ENCODE measurements around the gene PLA2G12A.

Gene PLA2G12A

DNA sequence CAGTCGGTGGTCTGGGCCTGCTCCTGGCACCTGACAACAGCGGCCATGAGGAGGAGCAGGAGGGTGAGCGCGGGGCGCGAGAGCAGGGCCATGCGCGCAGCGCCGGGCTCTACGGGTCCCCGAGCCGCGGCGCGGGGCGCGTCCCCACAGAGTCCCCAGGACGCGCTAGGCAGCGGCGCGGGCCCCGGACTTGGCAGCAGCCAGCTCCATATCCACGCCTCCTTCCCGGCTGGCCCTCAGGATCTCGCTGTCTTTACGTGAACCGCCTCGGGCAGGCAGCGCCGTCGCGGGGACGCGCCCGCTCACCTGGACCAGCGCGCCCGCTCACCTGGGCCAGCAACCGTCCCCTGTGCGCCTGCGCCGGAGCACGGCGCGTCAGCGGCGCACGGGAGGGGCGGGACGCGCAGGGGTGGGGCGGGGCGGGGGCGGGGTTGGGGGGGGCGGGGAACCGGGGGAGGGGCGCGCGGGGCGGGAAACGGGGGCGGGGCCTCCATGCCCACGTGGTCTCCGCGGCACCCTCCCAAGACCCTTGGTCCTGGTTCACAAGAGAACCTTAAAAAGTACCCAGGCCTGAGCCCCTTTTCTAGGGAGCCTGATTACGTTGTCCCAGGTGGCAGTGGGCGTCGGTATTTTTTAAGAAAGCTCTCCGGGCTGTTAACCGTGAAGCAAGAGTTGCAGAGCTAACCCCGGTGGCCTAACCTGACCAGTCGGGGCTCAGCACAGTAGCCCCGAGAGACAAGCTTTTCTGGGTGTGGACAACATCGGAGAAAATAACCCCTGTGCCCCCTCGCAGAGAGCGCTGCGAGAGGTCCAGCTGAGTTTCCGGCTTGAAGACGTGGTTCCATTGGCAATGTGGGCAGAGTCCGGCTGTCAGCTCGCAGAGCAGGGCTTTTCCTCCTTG is at the start of gene PLA2G12A:
PLA2G12A (minus strand) TSS at position 353 of the 901 bp plus-strand sequence; CDS start at position 92, 261 bp downstream.
- DNase-seq, result peak; percentile 80

DNA sequence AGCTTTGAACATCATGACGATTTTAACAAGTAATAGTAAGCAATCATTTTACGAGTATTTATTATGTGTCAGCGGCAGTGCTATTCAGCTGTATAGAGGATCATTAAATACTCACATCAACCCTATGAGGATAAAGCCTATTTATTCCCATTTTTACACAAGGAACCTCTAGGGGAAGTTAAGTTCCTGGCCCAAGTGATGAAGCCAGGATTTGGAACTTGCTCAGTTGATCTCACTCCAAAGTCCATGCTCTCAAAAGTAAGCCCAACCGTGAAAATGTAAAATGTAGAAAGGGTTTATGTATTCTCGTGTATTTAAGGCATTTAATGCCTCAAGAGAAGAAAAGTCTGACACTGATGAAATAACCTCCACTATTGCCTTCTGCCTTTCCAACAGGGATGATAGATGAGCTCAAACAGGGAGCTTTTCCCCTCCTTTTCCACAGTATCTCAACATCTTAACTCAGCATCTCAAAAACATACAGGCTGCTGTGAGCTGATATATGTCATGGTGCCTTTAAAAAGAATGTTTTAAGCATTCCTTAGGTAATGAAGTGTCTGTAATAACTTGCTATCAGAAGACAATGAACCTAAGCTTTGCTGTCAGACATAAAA is 35.0 kb upstream of the PLA2G12A start:
- DNase-seq, result no peak

DNA sequence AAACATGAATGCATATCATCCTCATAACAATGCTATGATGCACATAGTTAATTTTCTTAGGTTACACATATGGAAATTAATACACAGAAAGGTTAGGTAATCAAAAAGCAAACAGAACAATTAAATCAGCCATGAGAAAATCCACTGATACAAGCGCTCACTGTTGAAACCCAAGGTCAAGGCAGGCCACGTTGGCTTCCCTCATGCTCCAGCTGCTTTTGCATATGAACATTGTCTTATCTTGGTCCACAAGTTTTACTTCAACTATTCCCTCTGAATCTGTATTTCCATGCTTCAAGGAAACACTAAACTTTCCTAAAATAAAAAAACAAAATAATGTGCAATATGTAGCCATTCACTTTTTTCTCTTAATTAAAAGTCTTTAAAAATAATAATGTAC is 34.5 kb upstream of the PLA2G12A start:
- DNase-seq, result no peak

DNA sequence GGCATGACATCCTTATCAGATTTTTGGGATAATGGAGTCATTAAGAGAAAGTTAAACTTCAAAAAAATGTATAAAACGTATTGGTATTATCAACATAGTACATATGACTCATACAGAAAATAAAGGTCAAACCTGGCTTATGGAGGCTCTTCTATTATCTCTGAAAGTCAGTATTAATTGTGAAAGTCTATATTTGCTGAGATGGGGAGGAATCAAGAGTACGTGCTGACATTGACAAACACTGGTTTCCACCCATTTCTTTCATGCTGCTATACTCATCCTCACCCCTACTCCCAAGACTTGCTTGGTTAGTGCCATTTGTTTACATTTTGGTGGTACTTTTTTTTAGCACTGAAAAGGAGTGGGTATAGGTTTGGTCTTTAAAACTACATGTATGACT is 30.8 kb upstream of the PLA2G12A start:
- DNase-seq, result no peak

DNA sequence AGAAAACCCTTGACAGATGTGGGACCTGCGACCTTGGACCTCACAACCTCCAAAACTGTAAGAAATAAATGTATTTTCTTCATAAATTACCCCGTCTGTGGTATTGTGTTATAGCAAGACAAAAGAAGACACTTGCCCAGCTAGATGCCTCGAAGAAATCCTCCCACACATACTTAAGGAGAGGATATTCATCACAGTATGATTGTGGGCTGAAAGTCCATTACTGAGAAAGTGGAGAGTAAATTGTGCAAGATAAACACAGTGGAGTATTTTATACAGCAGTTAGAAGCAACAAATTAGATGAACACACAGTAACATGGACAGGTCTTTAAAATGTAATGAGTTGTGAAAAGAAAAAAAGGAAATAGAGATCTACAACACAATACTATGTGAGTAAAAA is 25.8 kb upstream of the PLA2G12A start:
- no peak for DNase-seq

DNA sequence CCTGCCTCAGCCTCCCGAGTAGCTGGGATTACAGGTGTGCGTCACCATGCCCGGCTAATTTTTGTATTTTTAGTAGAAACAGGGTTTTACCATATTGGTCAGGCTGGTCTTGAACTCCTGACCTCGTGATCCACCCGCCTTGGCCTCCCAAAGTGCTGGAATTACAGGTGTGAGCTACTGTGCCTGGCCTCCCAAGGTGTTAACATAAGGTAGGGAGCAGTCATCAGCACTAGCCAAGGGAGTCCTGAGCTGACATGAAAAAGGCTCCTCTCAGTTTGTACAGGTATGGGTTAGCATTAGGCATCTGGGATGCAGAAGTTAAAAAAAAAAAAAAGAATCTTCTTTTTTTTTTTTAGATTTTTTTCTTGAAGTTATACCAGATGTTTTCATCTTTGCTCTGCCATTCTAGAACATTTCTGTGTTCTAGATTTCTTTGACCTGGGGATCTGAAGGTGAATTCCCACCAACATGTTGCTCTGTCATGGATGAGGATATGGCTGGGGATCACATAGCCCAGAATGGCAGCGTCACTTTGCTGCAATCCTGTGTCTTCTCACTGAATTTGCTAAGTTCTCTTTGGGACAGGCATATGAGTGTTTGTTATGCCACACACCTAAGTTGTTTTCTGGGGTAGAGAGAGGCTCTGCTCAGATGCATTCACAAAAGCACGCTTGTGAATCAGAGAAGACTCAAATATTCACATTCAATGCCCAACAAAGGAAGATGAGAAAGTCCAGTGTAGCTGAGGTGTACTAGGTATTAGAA is 24.4 kb upstream of the PLA2G12A start:
- DNase-seq, result no peak

DNA sequence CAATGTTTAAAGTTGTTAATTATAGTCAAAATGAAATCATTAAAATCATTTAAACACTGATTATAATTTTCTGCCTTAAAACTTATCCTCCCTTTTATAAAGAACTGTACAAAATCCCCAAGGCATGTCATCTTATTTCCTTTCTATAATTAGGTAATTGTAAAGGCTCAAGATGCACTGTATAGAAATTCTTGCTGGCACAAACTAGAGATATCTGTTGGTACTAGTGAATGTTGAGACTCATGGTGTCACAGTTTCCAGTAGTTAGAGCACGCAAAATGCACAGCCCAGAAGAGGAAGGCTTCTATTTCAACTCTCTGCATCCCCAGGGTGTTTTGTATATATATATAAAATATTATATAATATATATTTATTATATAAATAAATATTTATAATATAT is 22.7 kb upstream of the PLA2G12A start:
- DNase-seq, result peak; percentile 1

DNA sequence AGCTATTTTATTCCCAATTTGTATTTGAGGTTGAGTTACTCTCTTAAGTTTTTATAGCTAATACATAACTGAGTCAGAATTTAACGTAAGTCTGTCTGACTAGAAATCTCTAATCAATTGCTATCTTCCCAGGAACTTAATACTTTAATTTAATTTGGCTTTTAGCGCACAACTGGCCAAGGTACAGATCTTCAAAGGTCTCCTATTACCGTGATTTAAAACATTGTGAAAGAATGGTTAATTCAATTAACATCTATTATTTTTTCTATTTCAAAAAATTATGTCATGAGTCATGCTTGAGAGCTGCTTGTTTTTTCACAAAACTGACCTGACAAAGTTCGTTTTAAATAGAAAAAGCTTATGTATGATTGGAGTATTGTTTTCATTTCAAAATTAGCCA is 22.0 kb upstream of the PLA2G12A start:
- DNase-seq, result no peak

DNA sequence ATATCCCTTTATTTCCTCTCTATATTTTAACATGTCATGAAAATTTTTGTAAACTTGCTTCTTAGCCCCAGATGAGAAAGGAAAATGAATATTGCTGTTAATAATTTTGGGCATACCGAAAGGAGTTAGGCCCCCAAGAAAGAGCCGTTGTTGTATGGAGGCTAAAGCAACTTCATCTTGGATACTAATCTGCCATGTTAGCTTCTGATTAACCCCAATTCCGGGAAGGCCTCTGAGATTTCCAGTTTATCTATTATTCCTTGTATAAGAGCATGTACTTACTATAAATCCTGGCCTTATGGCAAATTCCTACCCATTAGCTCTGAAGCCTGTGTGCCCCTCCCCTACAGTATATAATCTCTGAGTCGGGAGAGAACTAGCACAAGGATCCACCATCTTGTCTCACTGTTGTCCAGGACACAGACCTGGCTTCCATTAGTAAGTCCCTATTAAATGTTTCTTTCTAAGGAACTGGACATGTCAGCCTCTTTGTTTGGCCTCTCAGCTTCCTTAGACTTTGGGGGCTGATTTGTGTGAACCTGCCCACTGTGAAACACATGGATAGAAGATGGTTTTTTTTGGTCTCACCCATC is 20.9 kb upstream of the PLA2G12A start:
- no peak for DNase-seq

DNA sequence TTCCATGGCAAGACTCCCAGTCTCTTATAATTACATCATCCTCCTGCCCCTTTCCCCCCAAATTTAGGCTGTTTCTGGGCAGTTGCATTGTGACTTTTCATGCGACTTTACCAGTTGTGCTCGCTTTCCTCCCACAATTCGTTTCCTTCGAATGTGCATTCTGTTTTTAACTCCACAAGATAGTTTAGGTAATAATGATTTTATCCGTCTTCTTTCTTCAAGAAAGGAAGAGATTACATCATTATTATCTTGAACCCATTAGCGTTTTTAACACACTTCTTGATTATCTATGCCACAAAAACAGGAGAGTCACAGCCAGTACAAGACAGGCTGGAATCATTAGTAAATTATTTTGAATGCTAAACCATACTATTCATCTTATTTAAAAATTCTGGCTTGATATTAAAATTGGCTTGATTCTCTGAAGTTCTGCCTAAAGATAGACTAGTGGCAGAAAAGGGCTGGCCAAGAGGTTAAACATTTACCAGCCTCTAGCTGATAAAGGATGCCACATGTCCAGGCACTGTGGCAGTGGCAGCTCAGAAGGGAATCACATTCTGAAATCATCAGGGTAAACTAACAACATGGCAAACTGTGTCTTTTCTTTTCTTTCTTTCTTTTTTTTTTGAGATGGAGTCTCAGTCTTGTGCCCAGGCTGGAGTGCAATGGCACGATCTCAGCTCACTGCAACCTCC is 19.7 kb upstream of the PLA2G12A start:
- no peak for DNase-seq

DNA sequence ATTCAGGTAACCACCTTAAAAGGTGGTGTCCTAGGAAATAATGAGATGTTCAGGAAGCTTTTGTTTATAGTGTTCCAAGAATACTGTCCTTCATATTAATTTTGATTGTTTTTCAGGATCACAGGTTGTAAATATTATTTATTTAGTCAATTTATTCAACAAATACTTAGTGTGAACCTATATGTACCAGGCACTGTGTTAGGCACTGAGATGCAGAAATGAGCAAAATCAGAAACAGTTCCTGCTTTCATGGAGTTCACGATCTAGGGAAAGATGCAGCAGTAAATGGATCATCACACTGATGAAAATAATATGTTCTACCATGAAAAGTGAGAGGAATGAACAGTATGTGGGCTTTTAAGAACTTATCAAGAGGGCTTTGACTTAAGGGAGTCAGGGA is 18.2 kb upstream of the PLA2G12A start:
- DNase-seq, result no peak

DNA sequence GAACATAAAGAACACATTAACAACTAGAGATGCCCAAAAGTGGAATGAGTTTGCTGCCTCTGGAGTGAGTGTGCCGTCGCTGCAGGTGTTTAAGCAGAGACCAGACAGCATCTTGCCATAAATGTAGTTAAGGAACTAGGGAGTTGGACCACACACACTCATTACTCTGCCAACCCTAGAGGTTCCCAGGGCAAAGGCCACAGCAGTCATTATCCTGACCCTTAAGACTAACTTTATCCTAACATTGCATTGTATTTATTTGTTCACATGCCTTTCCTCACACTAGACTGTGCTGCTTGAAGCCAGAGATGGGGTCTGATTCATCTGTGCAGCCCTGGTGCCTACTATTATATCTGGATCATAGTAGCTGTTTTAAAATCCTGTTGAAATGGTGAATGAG is 16.9 kb upstream of the PLA2G12A start:
- no peak for DNase-seq

DNA sequence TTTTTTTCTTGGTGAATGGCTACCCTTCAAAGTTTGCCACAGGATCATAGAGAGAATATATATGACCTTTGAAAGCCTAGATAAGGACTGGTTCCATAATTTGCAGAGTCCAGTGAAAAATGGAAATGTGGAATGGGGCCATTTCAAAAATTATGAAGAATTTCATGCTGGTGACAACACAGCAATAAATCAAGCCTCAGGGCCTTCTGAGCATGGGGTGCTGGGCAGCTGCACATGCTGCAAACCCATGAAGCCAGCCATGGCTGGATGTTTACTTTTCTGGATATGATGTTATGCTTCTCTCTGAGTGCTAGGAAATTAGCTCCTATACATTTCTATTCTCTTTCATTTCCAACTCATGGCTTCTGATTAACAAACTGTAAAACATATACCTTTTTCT is 16.0 kb upstream of the PLA2G12A start:
- no peak for DNase-seq

DNA sequence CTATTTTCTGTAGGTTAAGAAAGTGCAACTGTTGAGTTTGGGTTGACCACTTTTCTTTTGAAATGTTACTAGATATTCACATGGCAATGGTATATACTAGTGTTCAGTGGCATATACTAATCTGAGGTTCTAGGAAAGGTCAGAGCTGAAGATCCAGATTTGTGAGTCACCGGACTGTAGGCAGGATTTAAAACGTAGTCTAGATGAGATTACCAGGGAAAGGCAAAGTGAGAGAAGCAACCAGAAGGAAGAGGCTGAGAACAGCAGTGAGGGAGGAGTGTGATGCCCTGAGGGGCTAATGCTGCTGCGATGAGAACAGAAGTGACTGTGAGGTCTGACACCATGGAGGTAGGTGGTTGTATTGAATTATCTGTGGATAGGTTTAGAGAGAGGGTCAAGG is 9.7 kb upstream of the PLA2G12A start:
- DNase-seq, result no peak

DNA sequence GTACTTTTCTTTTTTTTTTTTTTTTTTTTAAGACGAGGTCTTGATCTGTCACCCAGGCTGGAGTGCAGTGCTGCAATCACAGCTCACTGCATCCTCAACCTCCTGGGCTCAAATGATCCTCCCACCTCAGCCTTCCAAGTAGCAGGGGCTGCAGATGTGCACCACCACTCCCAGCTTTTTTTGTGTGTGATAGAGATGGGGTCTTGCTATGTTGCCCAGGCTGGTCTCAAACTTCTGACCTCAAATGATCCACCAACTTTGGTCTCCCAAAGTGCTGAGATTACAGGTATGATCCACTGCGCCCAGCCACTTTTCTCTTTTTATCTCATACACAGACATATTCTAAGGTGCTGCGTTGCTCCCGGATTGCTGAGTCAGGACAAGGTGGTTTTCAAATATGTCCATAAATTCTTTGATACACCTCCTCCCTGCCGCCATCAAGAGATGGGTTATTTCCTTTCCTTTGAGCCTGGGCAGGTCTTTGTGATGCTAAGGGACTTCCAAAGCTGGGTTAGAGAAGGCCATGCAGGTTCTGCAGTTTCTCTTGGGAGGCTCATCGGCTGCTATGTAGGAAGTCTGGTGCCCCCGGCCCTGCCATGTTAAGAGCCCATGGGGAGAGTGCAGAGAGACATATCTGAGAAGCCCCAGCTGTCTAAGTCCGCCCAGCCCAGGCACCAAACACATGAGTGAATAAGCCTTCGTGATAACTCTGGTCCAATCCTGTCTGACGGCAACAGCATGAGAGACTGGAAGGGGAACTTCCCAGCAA is 8.4 kb upstream of the PLA2G12A start:
- DNase-seq, result no peak

DNA sequence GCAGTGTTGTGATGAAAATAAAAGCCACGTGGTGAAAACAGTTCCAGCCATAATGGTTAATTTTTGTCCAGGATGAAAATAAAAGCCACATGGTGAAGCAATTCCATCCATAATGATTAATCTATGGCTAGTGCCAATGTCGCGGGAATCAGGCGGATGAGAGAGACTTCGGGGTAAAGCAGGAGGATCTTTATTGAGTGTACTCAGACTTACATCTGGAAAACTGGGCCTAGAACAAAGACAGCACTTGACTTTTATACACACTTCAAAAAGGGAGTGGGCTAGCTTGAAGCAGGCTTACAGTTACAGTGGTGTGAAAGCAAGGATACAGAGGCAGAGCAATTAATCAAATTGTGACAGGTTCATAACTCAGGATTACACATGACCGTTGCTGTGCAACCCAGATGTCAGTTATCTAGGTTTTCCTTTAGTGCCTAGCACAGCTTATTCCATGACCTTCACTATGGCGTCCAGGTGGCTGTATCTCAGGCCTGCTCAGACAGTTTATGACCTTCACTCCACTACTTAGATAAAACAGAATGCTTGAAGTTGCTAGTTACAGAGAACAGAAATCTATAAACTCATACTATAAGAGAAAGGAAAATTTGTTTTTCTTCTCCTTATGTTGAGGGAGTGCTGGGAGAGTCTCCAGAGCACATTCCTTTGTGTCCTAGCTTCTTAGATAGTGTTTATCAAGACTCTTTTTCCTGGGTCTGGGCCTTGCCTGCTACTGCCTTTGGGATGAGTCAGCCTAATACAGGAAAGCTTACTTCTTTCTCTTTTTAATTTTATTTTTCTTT is 5.9 kb upstream of the PLA2G12A start:
- DNase-seq, result no peak

DNA sequence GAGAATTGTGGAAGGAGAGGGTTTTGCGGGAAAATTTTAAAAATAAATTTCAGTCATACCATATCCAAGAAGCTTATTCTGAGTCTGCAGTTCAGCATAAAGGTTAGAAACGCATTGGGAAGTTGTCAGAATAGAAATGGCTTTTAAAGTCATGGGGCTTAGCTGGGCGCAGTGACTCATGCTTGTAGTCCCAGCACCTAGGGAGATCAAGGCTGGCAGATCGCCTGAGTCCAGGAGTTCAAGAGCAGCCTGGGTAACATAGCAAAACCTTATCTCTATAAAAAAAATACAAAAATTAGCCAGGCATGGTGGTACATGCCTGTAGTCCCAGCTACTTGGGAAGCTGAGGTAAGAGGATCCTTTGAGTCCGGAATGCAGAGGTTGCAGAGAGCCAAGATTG is 3.9 kb upstream of the PLA2G12A start:
- no peak for DNase-seq

DNA sequence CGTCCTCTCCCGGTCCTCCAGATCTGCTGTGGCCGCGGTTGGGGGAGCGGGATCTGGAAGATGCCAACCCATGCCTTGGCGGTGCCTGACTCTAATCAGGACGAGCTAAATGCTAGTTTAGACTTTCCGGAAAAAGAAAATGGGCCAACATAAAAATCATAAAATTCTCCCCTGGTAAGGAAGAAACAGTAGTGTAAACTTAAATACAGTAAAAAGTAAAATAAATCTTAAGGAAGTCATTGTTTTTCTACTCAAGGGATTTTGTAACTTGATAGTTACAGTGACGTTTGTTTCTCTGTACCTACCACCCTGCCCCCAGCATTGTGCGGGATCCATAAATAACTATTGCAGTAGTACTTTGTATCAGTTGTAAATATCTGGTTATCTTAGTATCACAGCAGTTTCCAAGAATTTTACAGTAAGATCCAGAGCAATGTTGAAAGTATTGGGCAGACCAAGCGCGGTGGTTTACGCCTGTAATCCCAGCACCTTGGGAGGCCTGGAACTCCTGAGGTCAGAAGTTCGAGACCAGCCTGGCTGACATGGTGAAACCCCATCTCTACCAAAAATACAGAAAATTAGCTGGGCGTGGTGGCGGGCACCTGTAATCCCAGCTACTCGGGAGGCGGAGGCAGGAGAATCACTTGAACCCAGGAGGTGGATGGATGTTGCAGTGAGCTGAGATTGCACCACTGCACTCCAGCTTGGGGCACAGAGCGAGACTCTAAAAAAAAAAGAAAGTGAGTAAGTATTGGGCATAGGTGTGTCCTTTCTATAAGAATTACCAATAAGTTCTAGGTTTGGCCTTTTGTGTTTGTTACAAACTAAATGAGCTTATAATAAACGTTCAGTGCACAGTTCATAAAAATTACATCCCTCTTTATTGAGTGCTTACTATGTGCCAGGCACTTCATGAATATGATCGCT is 1.0 kb upstream of the PLA2G12A start:
- DNase-seq, result no peak

DNA sequence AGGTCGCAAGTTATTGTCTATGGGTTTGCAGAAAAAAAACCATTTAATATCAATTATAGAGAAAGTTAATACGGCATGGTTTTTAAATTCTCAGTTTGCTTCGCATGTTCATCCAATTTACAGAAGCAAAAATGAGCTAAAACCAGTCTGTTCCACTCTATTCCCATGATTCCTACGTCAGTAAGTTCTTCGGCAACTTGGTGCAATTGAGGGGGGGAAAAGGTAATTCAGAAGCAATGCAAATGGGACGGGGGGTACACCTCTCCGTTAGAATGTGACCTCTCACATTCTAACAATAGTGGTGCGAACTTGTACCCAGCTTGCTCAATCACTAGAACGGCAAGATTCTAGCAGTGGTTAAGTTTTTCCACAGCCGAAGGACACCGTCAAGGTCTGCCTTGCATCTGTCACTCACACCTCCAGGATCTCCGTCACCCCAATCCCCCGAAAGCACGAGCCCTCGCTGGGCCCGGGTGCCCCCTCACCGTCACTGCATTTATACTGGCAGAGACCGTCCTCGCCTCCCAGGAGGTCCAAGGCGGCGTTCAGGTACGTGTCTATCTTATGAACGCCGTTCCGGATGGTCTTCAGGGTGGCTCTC is 653 bp downstream of the PLA2G12A start:
- no peak for DNase-seq
